H9 (cell line): Measurements from ENCODE around the gene KIF24. TPM values are rescaled to one million over a fixed set of nuclear protein-coding genes. Genes with fewer than 3 reads are reported as not detected.

Experiments
- DNase-seq: peaks from one replicate; pipeline ENCODE4 v3.0.0-alpha.2; 2017
- H2AFZ ChIP-seq: one replicate; pipeline ENCODE4 v1.6.1; 2013; ENCODE audit warnings: mild to moderate bottlenecking, low read length, control low read depth, moderate library complexity
- H2AK5ac ChIP-seq: 2 replicates; pipeline ENCODE4 v1.6.1; 2013; ENCODE audit warnings: low read length, control low read depth, mixed read lengths; ENCODE audit not compliant: insufficient read length
- H2BK120ac ChIP-seq: one replicate; pipeline ENCODE4 v1.6.1; 2013; ENCODE audit warnings: low read depth, mild to moderate bottlenecking, low read length, control low read depth, inconsistent platforms; ENCODE audit not compliant: poor library complexity, severe bottlenecking
- H2BK12ac ChIP-seq: 2 replicates; pipeline ENCODE4 v1.6.1; 2013; ENCODE audit warnings: low read length, control low read depth, mixed read lengths, low read depth; ENCODE audit not compliant: insufficient read length
- H2BK15ac ChIP-seq: 2 replicates; pipeline ENCODE4 v1.6.1; 2013; ENCODE audit warnings: low read depth, low read length, control low read depth
- H2BK20ac ChIP-seq: one replicate; pipeline ENCODE4 v1.6.1; 2013; ENCODE audit warnings: low read depth, mild to moderate bottlenecking, low read length, control low read depth, inconsistent platforms; ENCODE audit not compliant: poor library complexity, severe bottlenecking
- H2BK5ac ChIP-seq: 2 replicates; pipeline ENCODE4 v1.6.1; 2013; ENCODE audit warnings: low read length, control low read depth, mixed read lengths; ENCODE audit not compliant: insufficient read length
- H3K14ac ChIP-seq: 2 replicates; pipeline ENCODE4 v1.6.1; 2013; ENCODE audit warnings: low read length, control low read depth; ENCODE audit not compliant: insufficient read depth
- H3K18ac ChIP-seq: 2 replicates; pipeline ENCODE4 v1.6.1; 2013; ENCODE audit warnings: low read depth, mild to moderate bottlenecking, mixed read lengths, low read length, control low read depth; ENCODE audit not compliant: insufficient read length
- H3K23ac ChIP-seq: 2 replicates; pipeline ENCODE4 v1.6.1; 2013; ENCODE audit warnings: low read length, control low read depth, mixed read lengths, low read depth; ENCODE audit not compliant: insufficient read length
- H3K23me2 ChIP-seq: 2 replicates; pipeline ENCODE4 v1.6.1; 2013; ENCODE audit warnings: low read depth, mild to moderate bottlenecking, mixed read lengths, low read length, control low read depth; ENCODE audit not compliant: insufficient read length, poor library complexity, severe bottlenecking
- H3K27ac ChIP-seq: 2 replicates; pipeline ENCODE4 v1.5.1; 2013; ENCODE audit warnings: low read length, control low read depth, mixed read lengths, low read depth; ENCODE audit not compliant: insufficient read length
- H3K27me3 ChIP-seq: 2 replicates; pipeline ENCODE4 v1.6.1; 2013; ENCODE audit warnings: low read length, control low read depth, inconsistent platforms; ENCODE audit not compliant: insufficient read depth
- H3K4ac ChIP-seq: 2 replicates; pipeline ENCODE4 v1.6.1; 2013; ENCODE audit warnings: low read depth, mild to moderate bottlenecking, control low read depth, inconsistent platforms, low read length, moderate library complexity
- H3K4me1 ChIP-seq: 2 replicates; pipeline ENCODE4 v1.6.1; 2013; ENCODE audit warnings: low read length, control low read depth, inconsistent platforms; ENCODE audit not compliant: insufficient read depth
- H3K4me2 ChIP-seq: 2 replicates; pipeline ENCODE4 v1.6.1; 2013; ENCODE audit warnings: low read length, control low read depth, mixed read lengths; ENCODE audit not compliant: insufficient read length, insufficient read depth
- H3K56ac ChIP-seq: 2 replicates; pipeline ENCODE4 v1.6.1; 2013; ENCODE audit warnings: low read depth, mild to moderate bottlenecking, mixed read lengths, low read length, control low read depth; ENCODE audit not compliant: insufficient read length
- H3K79me1 ChIP-seq: 2 replicates; pipeline ENCODE4 v1.6.1; 2013; ENCODE audit warnings: low read depth, mild to moderate bottlenecking, moderate library complexity, low read length, control low read depth, inconsistent platforms; ENCODE audit not compliant: insufficient read depth, poor library complexity, severe bottlenecking
- H3K79me2 ChIP-seq: 2 replicates; pipeline ENCODE4 v1.6.1; 2013; ENCODE audit warnings: low read length, control low read depth, inconsistent platforms; ENCODE audit not compliant: insufficient read depth
- H3K9ac ChIP-seq: 2 replicates; pipeline ENCODE4 v1.6.1; 2013; ENCODE audit warnings: low read length, control low read depth, mixed read lengths; ENCODE audit not compliant: insufficient read length; ENCODE audit errors: extremely low read depth
- H3K9me3 ChIP-seq: one replicate; pipeline ENCODE4 v1.6.1; 2013; ENCODE audit warnings: low read depth, low read length, inconsistent platforms; ENCODE audit not compliant: control insufficient read depth
- H3T11ph ChIP-seq: one replicate; pipeline ENCODE4 v1.6.1; 2013; ENCODE audit warnings: mild to moderate bottlenecking, low read length, control low read depth, inconsistent platforms
- H4K20me1 ChIP-seq: one replicate; pipeline ENCODE4 v1.6.1; 2013; ENCODE audit not compliant: control insufficient read depth, insufficient read length, insufficient read depth
- H4K5ac ChIP-seq: 2 replicates; pipeline ENCODE4 v1.6.1; 2013; ENCODE audit warnings: low read depth, mild to moderate bottlenecking, mixed read lengths, low read length, control low read depth; ENCODE audit not compliant: insufficient read length
- H4K8ac ChIP-seq: replicated peaks from 2 replicates; pipeline ENCODE4 v1.6.1; 2013; ENCODE audit warnings: low read length, control low read depth, mixed read lengths, low read depth; ENCODE audit not compliant: insufficient read length
- H4K91ac ChIP-seq: 2 replicates; pipeline ENCODE4 v1.6.1; 2013; ENCODE audit warnings: low read depth, mild to moderate bottlenecking, moderate library complexity, mixed read lengths, low read length, control low read depth; ENCODE audit not compliant: insufficient read length
- H3K27ac Mint-ChIP-seq, 3 experiments: 2 replicates in 2 of 3; 3 replicates in 1 of 3; pipeline ENCODE4 v1.8.0; 2020 to 2021; ENCODE audit warnings: mixed read lengths in 3 of 3, mild to moderate bottlenecking in 1 of 3, moderate library complexity in 1 of 3
- H3K27me3 Mint-ChIP-seq: 2 replicates; pipeline ENCODE4 v1.8.0; 2021; ENCODE audit warnings: low read depth, mild to moderate bottlenecking, moderate library complexity, mixed read lengths
- H3K36me3 Mint-ChIP-seq, 3 experiments: 2 replicates in 2 of 3; 3 replicates in 1 of 3; pipeline ENCODE4 v1.8.0; 2020 to 2021; ENCODE audit warnings: low read depth in 3 of 3, mixed read lengths in 3 of 3; ENCODE audit not compliant: insufficient read depth in 1 of 3
- H3K4me1 Mint-ChIP-seq, 2 experiments: 2 replicates each; pipeline ENCODE4 v1.8.0; 2020; ENCODE audit warnings: mixed read lengths in 2 of 2
- H3K4me3 Mint-ChIP-seq, 2 experiments: 2 replicates in 1 of 2; 3 replicates in 1 of 2; pipeline ENCODE4 v1.8.0; 2020 to 2021; ENCODE audit warnings: mild to moderate bottlenecking in 2 of 2, mixed read lengths in 2 of 2, moderate library complexity in 1 of 2
- H3K9me3 Mint-ChIP-seq, 2 experiments: 2 replicates in 1 of 2; 3 replicates in 1 of 2; pipeline ENCODE4 v1.8.0; 2020; ENCODE audit warnings: mild to moderate bottlenecking in 2 of 2, mixed read lengths in 2 of 2, moderate library complexity in 1 of 2
- CTCF ChIP-seq: fragments of 200-600 bp; sonication (generic); conservative IDR thresholded peaks from 3 replicates; pipeline ENCODE4 v1.8.0; 2021; ENCODE audit warnings: antibody characterized with exemption, mild to moderate bottlenecking
- WGBS: extraction: QIAGEN DNeasy Blood & Tissue Kit; methylation state at CpG from one replicate; pipeline ENCODE4 v1.1.7; 2013; ENCODE audit warnings: missing lambda C conversion rate, low lambda C conversion rate, mixed read lengths; ENCODE audit not compliant: insufficient read length; ENCODE audit errors: extremely low coverage; 5-methylcytosine and 5-hydroxymethylcytosine counted together
- total RNA-seq: library from RNA; stranded (reverse); gene quantifications from 2 replicates; pipeline ENCODE4 v1.2.1, GENCODE V29; 2021

Gene KIF24
- total RNA-seq, 1 experiment from 2014 or later: 4.0 TPM

GRCh38 chr9:34291423-34291822 lies 37.6 kb downstream of the KIF24 start:
- Histone ChIP-seq H3K4ac (no peak overlapping the region), H4K8ac (no peak overlapping the region), H3K27ac (no peak overlapping the region), H3K18ac (no peak overlapping the region), H3K79me2 (no peaks in the 10 kb centered on the region), H4K91ac (no peak overlapping the region), H2BK120ac (no peak overlapping the region), H2AK5ac (no peak overlapping the region), H3K79me1 (no peaks in the 10 kb centered on the region), H3K23me2 (no peaks in the 10 kb centered on the region), H3K9me3 (no peaks in the 10 kb centered on the region), H3T11ph (no peak overlapping the region), H3K23ac (no peak overlapping the region), H2AFZ (no peak overlapping the region), H3K56ac (no peak overlapping the region), H3K14ac (no peak overlapping the region), H4K5ac (no peak overlapping the region), H3K4me2 (no peak overlapping the region), H2BK5ac (no peak overlapping the region), H2BK15ac (no peak overlapping the region), H3K9ac (no peak overlapping the region), H3K27me3 (no peaks in the 10 kb centered on the region), H4K20me1 (no peaks in the 10 kb centered on the region), H2BK20ac (no peak overlapping the region), H2BK12ac (no peak overlapping the region), H3K4me1 (no peaks in the 10 kb centered on the region)
- H3K9me3 Mint-ChIP-seq: no peaks in the 10 kb centered on the region
- no peaks in the 10 kb centered on the region for H3K27me3 Mint-ChIP-seq
- peaks cover under 1 to 2% (median 1%) of the 10 kb centered on the region in 3 experiments; a peak in 3 of 7 replicates for H3K36me3 Mint-ChIP-seq
- no peak for DNase-seq
- no peak for TF ChIP-seq CTCF
- no peaks in the 10 kb centered on the region for H3K4me1 Mint-ChIP-seq
- H3K27ac Mint-ChIP-seq: no peak overlapping the region
- no CpG with 5 or more reads among the region's 2 CpGs for WGBS
- no peak overlapping the region for H3K4me3 Mint-ChIP-seq
